Effector memory CD4-positive, alpha-beta T cell (primary cell): ENCODE measurements around the gene GCGR.

ENCODE experiments used
- DNase-seq, 3 donors: peaks; one replicate each; pipeline ENCODE4 v3.0.0-alpha.2; 2020
- H3K27ac ChIP-seq: 2 replicates; pipeline ENCODE4 v1.7.0; 2013; ENCODE audit warnings: mild to moderate bottlenecking, low read length, moderate library complexity; ENCODE audit not compliant: insufficient read depth, poor library complexity, severe bottlenecking
- H3K27me3 ChIP-seq: replicated peaks from 2 replicates; pipeline ENCODE4 v1.7.0; 2013; ENCODE audit warnings: mild to moderate bottlenecking, low read length; ENCODE audit not compliant: insufficient read depth, control insufficient read depth, poor library complexity, severe bottlenecking
- H3K36me3 ChIP-seq: 2 replicates; pipeline ENCODE4 v1.7.0; 2013; ENCODE audit warnings: mild to moderate bottlenecking, low read length, moderate library complexity; ENCODE audit not compliant: control insufficient read depth, insufficient read depth
- H3K4me1 ChIP-seq: 2 replicates; pipeline ENCODE4 v1.7.0; 2013; ENCODE audit warnings: low read length, mild to moderate bottlenecking; ENCODE audit not compliant: control insufficient read depth, insufficient read depth, poor library complexity, severe bottlenecking
- H3K4me3 ChIP-seq: 2 replicates; pipeline ENCODE4 v1.7.0; 2013; ENCODE audit warnings: low read length, low read depth, mild to moderate bottlenecking; ENCODE audit not compliant: insufficient read depth, poor library complexity, severe bottlenecking
- H3K9me3 ChIP-seq: 2 replicates; pipeline ENCODE4 v1.7.0; 2013; ENCODE audit warnings: mild to moderate bottlenecking, low read length, moderate library complexity; ENCODE audit not compliant: control insufficient read depth

GCGR gene

GRCh38 chr17:81860756-81861568 is 57.0 kb downstream of the GCGR start:
- Histone ChIP-seq H3K36me3 (peaks cover 13% of the 10 kb centered on the region), H3K4me3 (peak overlapping the region; percentile 52), H3K9me3 (no peaks in the 10 kb centered on the region), H3K4me1 (peaks cover 15% of the 10 kb centered on the region), H3K27me3 (no peaks in the 10 kb centered on the region), H3K27ac (peak overlapping the region; percentile 93)
- DNase-seq: peak; percentile 99

- Histone ChIP-seq H3K36me3 (peaks cover 16% of the 10 kb centered on the region), H3K4me1 (peaks cover 27% of the 10 kb centered on the region), H3K4me3 (no peak overlapping the region), H3K27ac (no peak overlapping the region), H3K27me3 (no peaks in the 10 kb centered on the region), H3K9me3 (no peaks in the 10 kb centered on the region)
- DNase-seq: no peak
Observed at GRCh38 chr17:81863123-81863675, 59.2 kb downstream of the GCGR start.
